Keratinocyte (primary cell): Measurements from ENCODE around the gene TRAF3.

Experiments used
- CTCF ChIP-seq, 3 experiments: IDR thresholded peaks in 1 of 3; conservative IDR thresholded peaks in 1 of 3; optimal IDR thresholded peaks in 1 of 3; 2 replicates in 2 of 3; 3 replicates in 1 of 3; pipeline versions ENCODE3 to v1.5.1; 2011; ENCODE audit warnings: low read length in 3 of 3, mild to moderate bottlenecking in 3 of 3, moderate library complexity in 2 of 3, control low read depth in 1 of 3, inconsistent platforms in 1 of 3; ENCODE audit not compliant: insufficient read depth in 2 of 3; ENCODE audit errors: extremely low read depth in 1 of 3
- EZH2 ChIP-seq: IDR thresholded peaks from one replicate; pipeline ENCODE4 v1.6.1; 2012; ENCODE audit warnings: inconsistent platforms, mild to moderate bottlenecking, low read length, moderate library complexity

GRCh38 chr14:102823546-102823945 is 46.3 kb downstream of the TRAF3 start:
- TF ChIP-seq EZH2 (no peak), CTCF (optimal IDR thresholded peaks at IDR 0.05 in 1 of 3, IDR thresholded peaks at IDR 0.05 in 1 of 3, conservative IDR thresholded peaks at IDR 0.05 in 1 of 3; ENCODE audit: extremely low read depth in 1 of 3, insufficient read depth in 2 of 3, low read length in 3 of 3) (no peak)
